GM19193 (cell line): ENCODE data around the gene LHPP.

ENCODE experiments used
- POLR2A ChIP-seq: IDR thresholded peaks from 4 replicates; pipeline ENCODE4 v1.6.1; 2011; ENCODE audit not compliant: insufficient read depth, insufficient read length; ENCODE audit errors: extremely low read depth

LHPP gene

GRCh38 chr10:124578231-124579010, 116.8 kb downstream of the LHPP start:
- TF ChIP-seq POLR2A, result no peak

- no peak for TF ChIP-seq POLR2A
These were observed 117.4 kb downstream of the LHPP start for GRCh38 chr10:124579011-124579399.

- no peak for TF ChIP-seq POLR2A
These were observed 124.5 kb downstream of the LHPP start for GRCh38 chr10:124586142-124586541.

GRCh38 chr10:124587811-124588211, 126.2 kb downstream of the LHPP start:
- peak; percentile 32 for TF ChIP-seq POLR2A

- no peak for TF ChIP-seq POLR2A
These were observed 127.3 kb downstream of the LHPP start for GRCh38 chr10:124588736-124589490.

- no peak for TF ChIP-seq POLR2A
These were observed 127.9 kb downstream of the LHPP start for GRCh38 chr10:124589491-124590041.

- no peak for TF ChIP-seq POLR2A
These were observed 128.8 kb downstream of the LHPP start for GRCh38 chr10:124590216-124591122.

- TF ChIP-seq POLR2A, result no peak
These were observed 129.5 kb downstream of the LHPP start for GRCh38 chr10:124591123-124591495.

GRCh38 chr10:124592101-124592500, 130.5 kb downstream of the LHPP start:
- TF ChIP-seq POLR2A, result no peak

GRCh38 chr10:124592736-124593430, 131.3 kb downstream of the LHPP start:
- TF ChIP-seq POLR2A, result no peak

- TF ChIP-seq POLR2A, result no peak
These were observed 131.9 kb downstream of the LHPP start for GRCh38 chr10:124593431-124593985.

GRCh38 chr10:124594240-124594639, 132.6 kb downstream of the LHPP start:
- no peak for TF ChIP-seq POLR2A

GRCh38 chr10:124595143-124595883, 133.7 kb downstream of the LHPP start:
- no peak for TF ChIP-seq POLR2A
